Pons (tissue), 1 donor: ENCODE data around the gene TMEM233.

Experiments
- DNase-seq: peaks from one replicate; pipeline ENCODE4 v3.0.0-alpha.2; 2016; ENCODE audit warnings: low spot score

Gene TMEM233

GRCh38 chr12:119593578-119594398 lies at the start of gene TMEM233:
TMEM233 (plus strand) TSS chr12:119593774; CDS start chr12:119593849, 75 bp downstream.
- DNase-seq: no peak

GRCh38 chr12:119544765-119545625 lies 48.6 kb upstream of the TMEM233 start:
- peak; percentile 69 for DNase-seq

- no peak for DNase-seq
These were observed 47.2 kb upstream of the TMEM233 start for GRCh38 chr12:119546340-119546739.

- no peak for DNase-seq
These were observed 46.6 kb upstream of the TMEM233 start for GRCh38 chr12:119547001-119547400.

- DNase-seq: no peak
These were observed 36.7 kb upstream of the TMEM233 start for GRCh38 chr12:119556854-119557253.

- DNase-seq: no peak
These were observed 28.2 kb upstream of the TMEM233 start for GRCh38 chr12:119565404-119565803.

- no peak for DNase-seq
These were observed 22.8 kb upstream of the TMEM233 start for GRCh38 chr12:119570771-119571170.

- no peak for DNase-seq
These were observed 20.5 kb upstream of the TMEM233 start for GRCh38 chr12:119573086-119573485.

GRCh38 chr12:119574255-119574654 lies 19.3 kb upstream of the TMEM233 start:
- no peak for DNase-seq

- DNase-seq: no peak
These were observed 17.3 kb upstream of the TMEM233 start for GRCh38 chr12:119576118-119576810.

GRCh38 chr12:119576915-119577314 lies 16.7 kb upstream of the TMEM233 start:
- DNase-seq: no peak

- DNase-seq: no peak
These were observed 15.5 kb upstream of the TMEM233 start for GRCh38 chr12:119578112-119578511.

GRCh38 chr12:119589097-119589496 lies 4.5 kb upstream of the TMEM233 start:
- no peak for DNase-seq

- DNase-seq: no peak
These were observed 3.9 kb upstream of the TMEM233 start for GRCh38 chr12:119589634-119590033.

- DNase-seq: no peak
These were observed 1.3 kb upstream of the TMEM233 start for GRCh38 chr12:119592232-119592631.

GRCh38 chr12:119594399-119594730 lies 791 bp downstream of the TMEM233 start:
- no peak for DNase-seq

GRCh38 chr12:119594772-119595445 lies 1.3 kb downstream of the TMEM233 start:
- no peak for DNase-seq

- no peak for DNase-seq
These were observed 4.6 kb downstream of the TMEM233 start for GRCh38 chr12:119598159-119598558.

- no peak for DNase-seq
These were observed 8.5 kb downstream of the TMEM233 start for GRCh38 chr12:119601877-119602733.

GRCh38 chr12:119602734-119603094 lies 9.1 kb downstream of the TMEM233 start:
- no peak for DNase-seq

- DNase-seq: no peak
These were observed 10.2 kb downstream of the TMEM233 start for GRCh38 chr12:119603767-119604166.
